Measurements from ENCODE around the gene SNTG2. TPM values are rescaled to one million over a fixed set of nuclear protein-coding genes. Genes with fewer than 3 reads are reported as not detected.

The SNTG2 gene
- total RNA-seq, 1 donor, result 0.09 TPM

DNA sequence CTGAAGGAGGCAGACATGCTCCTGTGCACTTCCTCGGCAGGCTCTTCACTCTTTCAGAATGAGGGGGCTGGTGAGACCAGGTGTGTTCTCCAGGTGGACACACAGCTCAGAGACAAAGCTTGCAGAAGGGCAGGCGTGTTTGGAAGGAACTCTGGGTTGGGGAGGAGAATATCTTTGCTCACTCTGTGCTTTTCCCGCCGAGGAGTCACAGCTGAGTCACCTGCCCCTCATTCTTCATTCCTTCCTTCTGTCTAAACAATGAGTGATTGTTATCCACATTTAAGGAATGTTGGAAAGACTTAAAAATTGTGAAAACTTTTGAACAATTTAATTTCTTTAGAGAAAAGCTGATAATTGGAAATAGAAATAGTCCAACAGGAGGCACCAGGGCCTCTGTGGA, 336.3 kb downstream of the SNTG2 start:
- DNase-seq (ENCODE audit: low read depth), result no peak
- H3K4me3 ChIP-seq (ENCODE audit: low read depth, low read length), result no peak overlapping the region
- TF ChIP-seq, protein P1, sequence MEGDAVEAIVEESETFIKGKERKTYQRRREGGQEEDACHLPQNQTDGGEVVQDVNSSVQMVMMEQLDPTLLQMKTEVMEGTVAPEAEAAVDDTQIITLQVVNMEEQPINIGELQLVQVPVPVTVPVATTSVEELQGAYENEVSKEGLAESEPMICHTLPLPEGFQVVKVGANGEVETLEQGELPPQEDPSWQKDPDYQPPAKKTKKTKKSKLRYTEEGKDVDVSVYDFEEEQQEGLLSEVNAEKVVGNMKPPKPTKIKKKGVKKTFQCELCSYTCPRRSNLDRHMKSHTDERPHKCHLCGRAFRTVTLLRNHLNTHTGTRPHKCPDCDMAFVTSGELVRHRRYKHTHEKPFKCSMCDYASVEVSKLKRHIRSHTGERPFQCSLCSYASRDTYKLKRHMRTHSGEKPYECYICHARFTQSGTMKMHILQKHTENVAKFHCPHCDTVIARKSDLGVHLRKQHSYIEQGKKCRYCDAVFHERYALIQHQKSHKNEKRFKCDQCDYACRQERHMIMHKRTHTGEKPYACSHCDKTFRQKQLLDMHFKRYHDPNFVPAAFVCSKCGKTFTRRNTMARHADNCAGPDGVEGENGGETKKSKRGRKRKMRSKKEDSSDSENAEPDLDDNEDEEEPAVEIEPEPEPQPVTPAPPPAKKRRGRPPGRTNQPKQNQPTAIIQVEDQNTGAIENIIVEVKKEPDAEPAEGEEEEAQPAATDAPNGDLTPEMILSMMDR (IDR thresholded peaks at IDR 0.05; ENCODE audit: insufficient read depth, low read length), result no peak

DNA sequence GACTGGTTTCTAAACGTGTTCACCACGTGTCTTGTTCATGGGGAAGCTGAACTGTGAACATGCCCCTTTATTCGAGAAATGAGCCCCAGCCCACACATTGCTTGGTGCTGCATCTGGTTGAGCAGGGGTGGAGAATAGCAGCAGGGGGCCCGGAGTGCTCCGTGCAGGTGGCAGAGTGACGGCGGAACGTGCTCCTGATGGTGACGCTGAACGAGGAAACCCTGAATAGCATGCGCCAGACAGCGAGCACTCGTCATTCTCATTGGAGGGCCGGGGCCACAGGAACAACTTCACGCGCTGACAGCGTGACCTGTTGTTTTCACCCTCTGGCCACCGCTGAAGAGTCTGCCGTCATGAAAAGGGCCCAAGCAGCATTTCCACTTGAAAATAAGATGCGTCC, 336.8 kb downstream of the SNTG2 start:
- no peak for DNase-seq (ENCODE audit: low read depth)
- TF ChIP-seq, protein P1 (IDR thresholded peaks at IDR 0.05; ENCODE audit: insufficient read depth, low read length), result no peak
- H3K4me3 ChIP-seq (ENCODE audit: low read depth, low read length), result no peak overlapping the region

DNA sequence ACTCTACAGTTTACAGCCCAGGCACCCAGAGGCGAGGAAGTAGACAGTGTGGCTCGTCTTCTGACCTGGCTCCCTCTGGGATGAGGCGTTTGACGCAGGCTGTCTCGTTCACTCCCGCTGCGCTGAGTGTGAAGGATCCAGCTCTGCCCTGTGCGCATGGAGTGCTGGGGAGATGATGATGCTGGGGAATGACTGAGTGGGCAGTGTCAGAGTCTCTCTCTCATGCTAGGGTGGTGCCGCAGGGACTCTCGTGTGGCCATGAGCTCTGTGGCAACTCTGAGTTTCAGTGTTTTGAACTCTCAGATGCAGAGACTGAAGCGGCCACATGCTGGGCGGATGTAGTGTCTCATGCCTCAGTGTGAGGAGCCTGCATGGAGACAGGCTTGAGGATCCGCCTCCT, 344.3 kb downstream of the SNTG2 start:
- TF ChIP-seq, protein P1 (IDR thresholded peaks at IDR 0.05; ENCODE audit: insufficient read depth, low read length), result no peak
- H3K4me3 ChIP-seq (ENCODE audit: low read depth, low read length), result no peak overlapping the region
- DNase-seq (ENCODE audit: low read depth), result no peak

DNA sequence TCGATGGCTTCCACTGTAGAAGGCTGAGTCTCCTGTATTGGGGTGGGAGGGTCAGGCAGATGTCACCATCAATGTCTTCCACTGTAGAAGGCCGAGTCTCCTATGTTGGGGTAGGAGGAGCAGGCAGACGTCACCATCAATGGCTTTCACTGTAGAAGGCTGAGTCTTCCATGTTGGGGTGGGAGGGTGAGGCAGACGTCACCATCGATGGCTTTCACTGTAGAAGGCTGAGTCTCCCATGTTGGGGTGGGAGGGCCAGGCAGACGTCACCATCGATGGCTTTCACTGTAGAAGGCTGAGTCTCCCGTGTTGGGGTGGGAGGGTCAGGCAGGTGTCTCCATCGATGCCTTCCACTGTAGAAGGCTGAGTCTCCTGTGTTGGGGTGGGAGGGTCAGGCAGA, 345.1 kb downstream of the SNTG2 start:
- no peak overlapping the region for H3K4me3 ChIP-seq (ENCODE audit: low read depth, low read length)
- TF ChIP-seq, protein P1 (IDR thresholded peaks at IDR 0.05; ENCODE audit: insufficient read depth, low read length), result no peak
- no peak for DNase-seq (ENCODE audit: low read depth)

DNA sequence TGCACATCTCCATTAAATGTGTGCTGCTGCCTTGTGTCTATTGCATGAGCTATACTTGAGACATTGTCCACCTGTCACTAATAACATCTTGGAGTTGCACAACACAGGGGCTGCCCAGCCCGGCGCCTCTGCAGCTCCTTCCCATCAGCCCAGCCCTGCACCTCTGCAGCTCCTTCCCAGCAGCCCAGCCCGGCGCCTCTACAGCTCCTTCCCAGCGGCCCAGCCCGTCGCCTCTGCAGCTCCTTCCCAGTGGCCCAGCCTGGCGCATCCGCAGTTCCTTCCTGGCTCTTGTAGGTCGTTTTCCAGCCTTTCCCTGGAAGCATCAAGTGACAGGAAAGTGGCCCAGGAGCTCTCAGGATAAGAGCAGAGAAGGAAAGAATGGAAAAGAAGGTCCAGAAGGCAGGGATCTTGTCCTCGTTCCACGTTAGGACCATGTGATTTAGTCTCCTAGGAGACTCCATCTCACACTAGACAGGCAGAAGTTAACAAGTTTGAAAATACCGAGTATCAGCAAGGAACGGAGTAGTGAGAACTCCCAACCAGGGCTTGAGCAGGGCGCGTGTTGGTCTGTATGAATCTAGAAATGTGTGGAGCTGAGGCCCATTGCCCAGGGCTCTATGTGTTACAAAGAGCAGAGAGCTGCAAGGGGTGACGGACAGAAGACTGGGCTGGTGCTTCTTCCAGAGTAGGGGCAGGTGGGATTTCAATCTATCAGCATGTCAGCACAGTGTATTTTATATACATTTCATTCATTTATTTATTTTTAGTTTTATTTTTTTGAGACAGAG, 346.9 kb downstream of the SNTG2 start:
- TF ChIP-seq, protein P1 (IDR thresholded peaks at IDR 0.05; ENCODE audit: insufficient read depth, low read length), result no peak
- H3K4me3 ChIP-seq (ENCODE audit: low read depth, low read length), result no peak overlapping the region
- no peak for DNase-seq (ENCODE audit: low read depth)

DNA sequence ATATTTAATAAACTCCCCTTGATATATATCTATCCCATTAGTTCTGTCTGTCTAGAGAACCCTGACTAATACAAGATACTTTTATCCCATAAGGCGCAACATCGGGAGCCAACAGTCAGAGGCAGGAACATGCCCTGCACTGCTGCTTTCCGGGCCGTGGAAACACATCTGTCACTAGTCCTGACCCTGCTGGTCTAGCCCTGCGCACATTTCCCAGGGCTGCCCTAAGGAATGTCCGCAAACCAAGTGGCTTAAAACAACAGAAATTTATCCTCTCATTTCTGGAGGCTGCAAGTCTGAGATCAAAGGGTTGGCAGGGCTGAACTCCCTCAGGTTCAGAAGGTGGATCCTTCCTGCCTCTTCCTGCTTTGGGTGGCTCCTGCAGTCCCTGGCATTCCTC, 348.4 kb downstream of the SNTG2 start:
- TF ChIP-seq, protein P1 (IDR thresholded peaks at IDR 0.05; ENCODE audit: insufficient read depth, low read length), result no peak
- DNase-seq (ENCODE audit: low read depth), result no peak
- no peak overlapping the region for H3K4me3 ChIP-seq (ENCODE audit: low read depth, low read length)

DNA sequence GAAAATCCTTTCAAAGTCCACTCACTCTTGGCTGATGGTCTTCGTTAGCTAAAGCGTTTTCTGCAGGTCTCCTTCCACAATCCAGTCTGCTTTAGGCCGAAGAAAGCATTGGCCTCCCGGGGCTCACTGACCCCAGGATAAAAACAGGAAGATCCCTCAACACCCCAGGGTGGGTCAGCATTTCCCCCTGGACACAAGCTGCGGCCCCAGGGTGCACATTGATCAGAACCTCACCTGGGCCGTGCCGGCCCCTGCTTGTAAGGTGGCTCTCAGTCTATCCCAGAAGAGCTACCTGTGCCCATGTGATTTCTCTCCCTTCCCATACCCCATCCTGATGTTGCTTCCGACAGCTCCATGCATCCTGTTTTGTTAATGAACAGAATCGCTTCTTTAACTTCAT, 349.6 kb downstream of the SNTG2 start:
- TF ChIP-seq, protein P1 (IDR thresholded peaks at IDR 0.05; ENCODE audit: insufficient read depth, low read length), result no peak
- H3K4me3 ChIP-seq (ENCODE audit: low read depth, low read length), result no peak overlapping the region
- DNase-seq (ENCODE audit: low read depth), result no peak
